ENCODE measurements around the gene XRN1.

XRN1 gene

DNA sequence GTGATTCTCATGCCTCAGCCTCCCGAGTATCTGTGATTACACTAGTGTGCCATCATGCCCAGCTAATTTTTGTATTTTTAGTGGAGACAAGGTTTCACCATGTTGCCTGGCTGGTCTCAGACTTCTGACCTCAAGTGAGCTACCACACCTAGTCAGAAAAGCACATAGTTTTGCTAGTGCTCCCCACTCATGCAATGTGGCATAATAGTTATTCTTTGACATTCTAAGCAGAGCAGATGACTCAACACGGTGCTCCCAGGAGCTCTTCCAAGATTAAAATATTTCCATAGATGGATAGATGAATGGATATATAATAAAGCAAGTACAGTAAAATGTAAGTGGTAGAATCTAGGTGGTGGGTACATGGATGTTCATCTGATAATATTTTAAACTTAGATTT, 169.4 kb downstream of the XRN1 start:
- TF ChIP-seq YY1 (IDR thresholded peaks at IDR 0.05; ENCODE audit: low read depth) (no peak), RAD21 (IDR thresholded peaks at IDR 0.05; ENCODE audit: low read depth) (no peak), CEBPB (IDR thresholded peaks at IDR 0.05) (no peak), MAX (IDR thresholded peaks at IDR 0.05) (no peak), ZBTB7A (IDR thresholded peaks at IDR 0.05; ENCODE audit: low read depth) (no peak), TAF1 (IDR thresholded peaks at IDR 0.05; ENCODE audit: low read depth) (no peak), FOXM1 (IDR thresholded peaks at IDR 0.05; ENCODE audit: borderline replicate concordance, low read depth) (no peak)

DNA sequence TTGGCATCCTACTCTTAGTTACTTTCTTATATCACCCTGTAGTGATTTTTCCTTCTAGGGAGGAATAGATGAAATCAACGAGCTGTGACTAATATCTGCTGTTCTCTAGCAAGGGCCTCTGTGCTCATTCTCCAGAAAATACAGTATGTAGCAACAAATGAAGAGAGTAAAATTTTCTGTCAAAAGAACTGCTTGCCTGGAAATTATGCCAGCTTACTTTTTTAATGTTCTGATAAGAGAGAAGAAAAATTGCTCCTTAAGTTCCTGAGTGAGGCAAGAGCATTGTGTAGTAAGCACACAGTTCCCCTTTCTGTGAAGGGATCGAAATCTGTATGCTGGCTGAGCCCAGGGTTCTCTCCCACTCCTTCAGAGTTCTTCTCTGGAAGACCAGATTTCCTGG, 171.1 kb downstream of the XRN1 start:
- TF ChIP-seq CREB1 (IDR thresholded peaks at IDR 0.05; ENCODE audit: low read depth) (no peak), CEBPB (IDR thresholded peaks at IDR 0.05) (no peak), REST (IDR thresholded peaks at IDR 0.05; ENCODE audit: low read depth) (no peak), ZBTB7A (IDR thresholded peaks at IDR 0.05; ENCODE audit: low read depth) (no peak), TEAD4 (IDR thresholded peaks at IDR 0.05) (no peak), FOXM1 (IDR thresholded peaks at IDR 0.05; ENCODE audit: borderline replicate concordance, low read depth) (no peak), RAD21 (IDR thresholded peaks at IDR 0.05; ENCODE audit: low read depth) (no peak), EGR1 (IDR thresholded peaks at IDR 0.05) (no peak), NFIC (IDR thresholded peaks at IDR 0.05) (no peak), TCF12 (IDR thresholded peaks at IDR 0.05; ENCODE audit: low read depth) (no peak), EP300 (IDR thresholded peaks at IDR 0.05; ENCODE audit: borderline replicate concordance) (no peak), YY1 (IDR thresholded peaks at IDR 0.05; ENCODE audit: low read depth) (no peak), MAX (IDR thresholded peaks at IDR 0.05) (no peak), TAF1 (IDR thresholded peaks at IDR 0.05; ENCODE audit: low read depth) (no peak)
- TF ChIP-seq, protein P1, sequence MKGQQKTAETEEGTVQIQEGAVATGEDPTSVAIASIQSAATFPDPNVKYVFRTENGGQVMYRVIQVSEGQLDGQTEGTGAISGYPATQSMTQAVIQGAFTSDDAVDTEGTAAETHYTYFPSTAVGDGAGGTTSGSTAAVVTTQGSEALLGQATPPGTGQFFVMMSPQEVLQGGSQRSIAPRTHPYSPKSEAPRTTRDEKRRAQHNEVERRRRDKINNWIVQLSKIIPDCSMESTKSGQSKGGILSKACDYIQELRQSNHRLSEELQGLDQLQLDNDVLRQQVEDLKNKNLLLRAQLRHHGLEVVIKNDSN (IDR thresholded peaks at IDR 0.05), result no peak

DNA sequence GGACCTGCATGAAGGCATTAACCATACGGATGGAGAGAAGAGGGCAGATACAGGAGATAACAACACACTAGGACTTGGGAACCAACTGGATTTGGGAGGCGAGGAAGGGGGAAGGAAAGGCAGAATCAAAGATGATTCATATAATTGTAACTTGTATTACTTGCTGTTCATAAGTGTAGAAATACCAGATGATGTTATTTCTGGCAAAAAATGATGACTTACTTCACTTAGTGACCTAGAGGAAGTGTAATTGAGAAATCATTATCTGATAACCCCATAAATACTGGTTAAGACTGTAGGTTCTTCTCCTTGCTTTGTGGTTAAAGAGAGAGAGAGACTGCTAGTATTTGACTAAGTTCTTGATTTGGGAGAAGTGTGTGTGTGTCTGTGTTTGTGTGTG, 172.0 kb downstream of the XRN1 start:
- TF ChIP-seq TAF1 (IDR thresholded peaks at IDR 0.05; ENCODE audit: low read depth) (no peak), TEAD4 (IDR thresholded peaks at IDR 0.05) (no peak), CREB1 (IDR thresholded peaks at IDR 0.05; ENCODE audit: low read depth) (no peak), NFIC (IDR thresholded peaks at IDR 0.05) (no peak), RAD21 (IDR thresholded peaks at IDR 0.05; ENCODE audit: low read depth) (no peak), FOXM1 (IDR thresholded peaks at IDR 0.05; ENCODE audit: borderline replicate concordance, low read depth) (no peak), EP300 (IDR thresholded peaks at IDR 0.05; ENCODE audit: borderline replicate concordance) (no peak), REST (IDR thresholded peaks at IDR 0.05; ENCODE audit: low read depth) (no peak), TCF12 (IDR thresholded peaks at IDR 0.05; ENCODE audit: low read depth) (no peak), CEBPB (IDR thresholded peaks at IDR 0.05) (no peak), MAX (IDR thresholded peaks at IDR 0.05) (no peak), ZBTB7A (IDR thresholded peaks at IDR 0.05; ENCODE audit: low read depth) (no peak), EGR1 (IDR thresholded peaks at IDR 0.05) (no peak), YY1 (IDR thresholded peaks at IDR 0.05; ENCODE audit: low read depth) (no peak)
- TF ChIP-seq, protein P1 (IDR thresholded peaks at IDR 0.05), result no peak

- TF ChIP-seq ZBTB7A (IDR thresholded peaks at IDR 0.05; ENCODE audit: low read depth) (no peak), TAF1 (IDR thresholded peaks at IDR 0.05; ENCODE audit: low read depth) (no peak), CEBPB (IDR thresholded peaks at IDR 0.05) (no peak), TEAD4 (IDR thresholded peaks at IDR 0.05) (no peak), FOXM1 (IDR thresholded peaks at IDR 0.05; ENCODE audit: borderline replicate concordance, low read depth) (no peak), EP300 (IDR thresholded peaks at IDR 0.05; ENCODE audit: borderline replicate concordance) (no peak), RAD21 (IDR thresholded peaks at IDR 0.05; ENCODE audit: low read depth) (no peak), EGR1 (IDR thresholded peaks at IDR 0.05) (no peak), REST (IDR thresholded peaks at IDR 0.05; ENCODE audit: low read depth) (no peak), MAX (IDR thresholded peaks at IDR 0.05) (no peak), YY1 (IDR thresholded peaks at IDR 0.05; ENCODE audit: low read depth) (no peak), CREB1 (IDR thresholded peaks at IDR 0.05; ENCODE audit: low read depth) (no peak), TCF12 (IDR thresholded peaks at IDR 0.05; ENCODE audit: low read depth) (no peak), NFIC (IDR thresholded peaks at IDR 0.05) (no peak)
- TF ChIP-seq, protein P1 (IDR thresholded peaks at IDR 0.05), result no peak
These were observed 172.9 kb downstream of the XRN1 start for GRCh38 chr3:142274908-142275307.

Measured in Ishikawa (cell line).